NB4 (cell line): ENCODE data around the gene SCIN.

Source experiments
- DNase-seq: peaks from one replicate; pipeline ENCODE4 v3.0.0; 2010; ENCODE audit warnings: low read depth
- H3K4me3 ChIP-seq: one replicate; pipeline ENCODE4 v1.5.1; 2011; ENCODE audit warnings: mild to moderate bottlenecking, low read depth, low read length, moderate library complexity
- MYC ChIP-seq: IDR thresholded peaks from 2 replicates; pipeline ENCODE4 v1.6.1; 2011; ENCODE audit warnings: low read depth, low read length
- POLR2A ChIP-seq: IDR thresholded peaks from 2 replicates; pipeline ENCODE4 v1.6.1; 2011; ENCODE audit warnings: mild to moderate bottlenecking; ENCODE audit not compliant: insufficient read length; ENCODE audit errors: extremely low read depth
- TF ChIP-seq, protein P1 (sequence below): IDR thresholded peaks from 2 replicates; pipeline ENCODE4 v1.6.1; 2011; ENCODE audit warnings: low read depth, low read length
- TF ChIP-seq, protein P2 (sequence below): IDR thresholded peaks from one replicate; pipeline ENCODE4 v1.5.1; 2012; ENCODE audit warnings: low read depth, low read length

Gene SCIN

DNA sequence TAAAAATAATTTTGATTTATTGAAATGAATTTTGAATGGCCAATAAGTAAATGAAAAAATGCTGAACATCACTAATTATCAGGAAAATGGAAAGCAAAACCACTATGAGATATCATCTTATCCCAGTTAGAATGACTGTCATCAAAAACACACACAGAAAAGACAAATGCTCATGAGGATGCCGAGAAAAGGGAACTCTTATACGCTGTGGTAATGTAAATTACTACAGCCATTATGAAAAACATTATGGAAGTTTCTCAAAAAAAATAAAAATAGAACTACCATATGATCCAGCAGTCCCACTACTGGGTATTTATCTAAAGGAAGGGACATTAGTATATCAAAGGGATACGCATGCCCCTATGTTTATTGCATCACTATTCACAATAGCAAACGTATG is 15.8 kb downstream of the SCIN start:
- no peak overlapping the region for H3K4me3 ChIP-seq
- no peak for DNase-seq
- TF ChIP-seq MYC (no peak), POLR2A (no peak)
- TF ChIP-seq, protein P1, sequence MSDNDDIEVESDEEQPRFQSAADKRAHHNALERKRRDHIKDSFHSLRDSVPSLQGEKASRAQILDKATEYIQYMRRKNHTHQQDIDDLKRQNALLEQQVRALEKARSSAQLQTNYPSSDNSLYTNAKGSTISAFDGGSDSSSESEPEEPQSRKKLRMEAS: no peak
- TF ChIP-seq, protein P2, sequence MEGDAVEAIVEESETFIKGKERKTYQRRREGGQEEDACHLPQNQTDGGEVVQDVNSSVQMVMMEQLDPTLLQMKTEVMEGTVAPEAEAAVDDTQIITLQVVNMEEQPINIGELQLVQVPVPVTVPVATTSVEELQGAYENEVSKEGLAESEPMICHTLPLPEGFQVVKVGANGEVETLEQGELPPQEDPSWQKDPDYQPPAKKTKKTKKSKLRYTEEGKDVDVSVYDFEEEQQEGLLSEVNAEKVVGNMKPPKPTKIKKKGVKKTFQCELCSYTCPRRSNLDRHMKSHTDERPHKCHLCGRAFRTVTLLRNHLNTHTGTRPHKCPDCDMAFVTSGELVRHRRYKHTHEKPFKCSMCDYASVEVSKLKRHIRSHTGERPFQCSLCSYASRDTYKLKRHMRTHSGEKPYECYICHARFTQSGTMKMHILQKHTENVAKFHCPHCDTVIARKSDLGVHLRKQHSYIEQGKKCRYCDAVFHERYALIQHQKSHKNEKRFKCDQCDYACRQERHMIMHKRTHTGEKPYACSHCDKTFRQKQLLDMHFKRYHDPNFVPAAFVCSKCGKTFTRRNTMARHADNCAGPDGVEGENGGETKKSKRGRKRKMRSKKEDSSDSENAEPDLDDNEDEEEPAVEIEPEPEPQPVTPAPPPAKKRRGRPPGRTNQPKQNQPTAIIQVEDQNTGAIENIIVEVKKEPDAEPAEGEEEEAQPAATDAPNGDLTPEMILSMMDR: no peak

GRCh38 chr7:12588259-12588904 is 17.9 kb downstream of the SCIN start:
- H3K4me3 ChIP-seq: no peak overlapping the region
- DNase-seq: no peak
- TF ChIP-seq, protein P1: no peak
- TF ChIP-seq, protein P2: no peak
- TF ChIP-seq MYC (no peak), POLR2A (no peak)

- no peak for DNase-seq
- TF ChIP-seq, protein P1: no peak
- TF ChIP-seq POLR2A (no peak), MYC (no peak)
- TF ChIP-seq, protein P2: no peak
- no peak overlapping the region for H3K4me3 ChIP-seq
These were observed 20.0 kb downstream of the SCIN start for GRCh38 chr7:12590559-12590958.

GRCh38 chr7:12594122-12594897 is 23.8 kb downstream of the SCIN start:
- no peak for DNase-seq
- no peak overlapping the region for H3K4me3 ChIP-seq
- TF ChIP-seq MYC (no peak), POLR2A (no peak)
- TF ChIP-seq, protein P1: no peak
- TF ChIP-seq, protein P2: no peak

DNA sequence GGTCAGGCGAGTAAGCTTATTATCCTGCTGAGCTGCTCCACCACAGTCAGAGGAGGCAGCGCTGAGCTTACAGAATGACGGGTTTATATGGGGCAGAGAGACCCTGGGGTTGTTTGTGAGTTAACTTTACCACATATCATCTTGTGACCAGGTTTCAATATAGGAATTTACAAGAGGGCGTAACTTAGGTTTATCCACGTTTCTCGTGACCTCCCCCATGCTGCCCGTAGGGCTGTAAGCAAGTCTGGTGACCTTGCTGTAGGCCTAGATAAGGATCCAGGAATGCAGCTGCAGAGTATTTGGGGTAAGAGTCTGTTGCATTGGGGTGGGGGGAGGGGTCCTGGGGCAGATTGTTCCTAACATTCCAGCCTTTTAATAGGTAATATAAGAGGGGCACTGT is 24.6 kb downstream of the SCIN start:
- H3K4me3 ChIP-seq: no peak overlapping the region
- TF ChIP-seq MYC (no peak), POLR2A (no peak)
- TF ChIP-seq, protein P1: no peak
- TF ChIP-seq, protein P2: no peak
- no peak for DNase-seq
